Natural killer cell treated with Interleukin-12 subunit alpha and Interleukin-12 subunit beta and Interleukin-15 and Interleukin-18, amount 100 ng/mL, for 72 hours (primary cell): Measurements from ENCODE around the gene UGT1A9. TPM values are rescaled to one million over a fixed set of nuclear protein-coding genes. Genes with fewer than 3 reads are reported as not detected.
"Not testable (repeated sequence)": the region's sequence is repeated elsewhere in the genome, so short reads cannot be mapped to it uniquely, and the experiment has no call there.

Source experiments
- ATAC-seq, 2 donors: fragments of 150-1000 bp; cut with Tn5 transposase in 1 of 2; sonication (Bioruptor Pico), chemical (Tn5 transposase) in 1 of 2; 2 replicates each; pipeline ENCODE4 v1.10.0; 2021
- DNase-seq: peaks from one replicate; pipeline ENCODE4 v3.0.0; 2022; ENCODE audit warnings: low spot score
- H3K27ac Mint-ChIP-seq, 2 donors: 1 replicate in 1 of 2; 2 replicates in 1 of 2; pipeline ENCODE4 v1.8.0; 2022; ENCODE audit warnings: mixed read lengths in 2 of 2, mild to moderate bottlenecking in 1 of 2, moderate library complexity in 1 of 2
- H3K27me3 Mint-ChIP-seq, 2 donors: 1 replicate in 1 of 2; 2 replicates in 1 of 2; pipeline ENCODE4 v1.8.0; 2022; ENCODE audit warnings: mixed read lengths in 2 of 2
- H3K36me3 Mint-ChIP-seq: one replicate; pipeline ENCODE4 v1.8.0; 2022; ENCODE audit warnings: mixed read lengths
- H3K4me1 Mint-ChIP-seq, 2 donors: 1 replicate in 1 of 2; 2 replicates in 1 of 2; pipeline ENCODE4 v1.8.0; 2022; ENCODE audit warnings: low read depth in 2 of 2, mixed read lengths in 2 of 2, mild to moderate bottlenecking in 1 of 2
- H3K4me3 Mint-ChIP-seq: one replicate; pipeline ENCODE4 v1.8.0; 2022; ENCODE audit warnings: mixed read lengths
- H3K9me3 Mint-ChIP-seq: 2 replicates; pipeline ENCODE4 v1.8.0; 2022; ENCODE audit warnings: mixed read lengths
- total RNA-seq, 2 donors: library from RNA; stranded (reverse); gene quantifications; one replicate each; pipeline ENCODE4 v1.2.3, GENCODE V29; 2022

UGT1A9 gene
- total RNA-seq, 2 donors from 2014 or later, result not detected

DNA sequence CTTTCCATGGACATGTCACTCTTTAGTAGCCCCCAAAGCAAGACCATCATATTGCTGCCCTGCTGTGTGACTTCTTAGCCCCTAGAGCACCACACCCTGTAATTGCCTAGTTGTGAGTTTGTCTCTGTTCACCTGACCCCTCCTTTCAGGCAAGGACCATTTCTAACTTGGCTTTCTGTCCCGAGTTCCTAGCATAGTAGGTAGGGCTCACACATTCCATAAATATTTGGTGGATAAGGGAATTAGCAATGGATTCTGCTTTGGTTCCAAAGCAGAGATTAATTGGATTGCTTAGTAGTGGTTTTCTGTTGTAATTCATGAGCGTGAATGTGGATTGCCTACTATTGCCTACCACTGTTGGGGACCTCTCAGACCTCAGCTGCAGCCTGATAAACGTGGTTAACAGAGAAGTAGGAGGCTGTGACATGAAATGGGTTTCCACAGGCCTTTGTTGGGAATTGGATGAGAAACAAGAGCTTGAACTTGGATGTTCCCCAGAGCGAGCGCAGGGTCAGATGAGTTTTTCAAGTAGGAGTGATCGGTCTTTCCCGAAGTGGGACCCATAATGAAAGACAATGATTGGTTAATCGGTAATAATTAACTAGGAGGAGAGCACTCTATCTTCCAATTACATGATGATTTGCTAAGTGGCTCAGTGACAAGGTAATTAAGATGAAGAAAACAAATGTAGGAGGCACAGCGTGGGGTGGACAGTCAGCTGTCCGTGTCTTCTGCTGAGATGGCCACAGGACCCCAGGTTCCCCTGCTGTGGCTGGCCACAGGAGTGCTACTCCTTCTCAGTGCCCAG lies 75.0 kb downstream of the UGT1A9 start:
- H3K4me3 Mint-ChIP-seq, result no peak overlapping the region
- H3K36me3 Mint-ChIP-seq, result peaks cover 6% of the 10 kb centered on the region
- no peaks in the 10 kb centered on the region for H3K9me3 Mint-ChIP-seq
- ATAC-seq (no peak), DNase-seq (no peak)
- H3K27ac Mint-ChIP-seq, result no peak overlapping the region
- H3K4me1 Mint-ChIP-seq, result no peaks in the 10 kb centered on the region
- peaks cover 31 to 33% of the 10 kb centered on the region in 2 donors for H3K27me3 Mint-ChIP-seq

GRCh38 chr2:233747283-233747544 lies 75.5 kb downstream of the UGT1A9 start:
- Mint-ChIP-seq H3K27ac (no peak overlapping the region), H3K9me3 (no peaks in the 10 kb centered on the region), H3K4me3 (no peak overlapping the region), H3K4me1 (no peaks in the 10 kb centered on the region), H3K27me3 (peaks cover 33% of the 10 kb centered on the region in 2 donors), H3K36me3 (peaks cover 6% of the 10 kb centered on the region)
- ATAC-seq, result no peak
- DNase-seq, result no peak

DNA sequence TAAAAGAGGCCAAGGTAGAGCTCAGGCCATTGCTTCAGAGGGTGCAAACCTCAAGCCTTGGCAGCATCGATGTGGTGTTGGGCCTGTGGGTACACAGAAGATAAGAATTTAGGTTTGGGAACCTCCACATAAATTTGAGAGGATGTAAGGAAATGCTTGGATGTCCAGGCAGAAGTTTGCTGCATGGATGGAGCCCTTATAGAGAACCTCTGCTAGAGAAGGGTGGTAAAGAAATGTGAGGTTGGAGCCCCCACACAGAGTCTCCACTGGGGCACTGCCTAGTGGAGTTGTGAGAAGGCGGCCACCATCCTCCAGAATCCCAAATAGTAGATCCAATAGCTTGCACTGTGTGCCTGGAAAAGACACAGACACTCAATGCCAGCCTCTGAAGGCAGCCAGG lies 79.0 kb downstream of the UGT1A9 start:
- H3K9me3 Mint-ChIP-seq, ATAC-seq, H3K4me3 Mint-ChIP-seq, H3K4me1 Mint-ChIP-seq, H3K27ac Mint-ChIP-seq, DNase-seq, H3K36me3 Mint-ChIP-seq: not testable (repeated sequence)
- peaks cover 32 to 34% of the 10 kb centered on the region in 2 donors for H3K27me3 Mint-ChIP-seq

DNA sequence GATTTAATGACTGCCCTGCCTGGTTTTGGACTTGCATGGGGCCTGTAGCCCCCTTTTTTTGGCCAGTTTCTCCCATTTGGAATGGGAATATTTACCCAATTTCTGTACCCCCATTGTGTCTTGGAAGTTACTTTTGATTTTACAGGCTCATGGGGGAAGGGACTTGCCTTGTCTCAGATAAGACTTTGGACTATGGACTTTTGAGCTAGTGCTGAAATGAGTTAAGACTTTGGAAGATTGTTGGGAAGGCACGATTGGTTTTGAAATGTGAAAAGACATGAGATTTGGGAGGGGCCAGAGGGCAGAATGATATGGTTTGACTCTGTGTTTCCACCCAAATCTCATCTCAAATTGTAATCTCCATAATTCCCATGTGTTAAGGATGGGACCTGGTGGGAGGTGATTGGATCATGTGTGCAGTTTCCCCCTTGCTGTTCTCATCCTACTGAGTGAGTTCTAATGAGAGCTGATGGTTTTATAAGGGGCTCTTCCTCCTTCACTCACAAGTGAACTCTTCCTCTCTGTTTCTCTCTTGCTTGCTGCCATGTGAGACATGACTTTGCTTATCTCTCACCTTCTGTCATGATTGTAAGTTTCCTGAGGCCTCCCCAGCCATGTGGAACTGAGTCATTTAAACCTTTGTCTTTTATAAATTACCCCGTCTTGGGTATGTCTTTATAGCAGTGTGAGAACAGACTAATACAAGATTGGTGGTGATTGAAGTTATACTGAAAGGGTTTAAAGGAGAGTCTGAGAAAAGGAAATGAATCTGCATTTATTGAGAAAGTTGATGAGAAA lies 79.7 kb downstream of the UGT1A9 start:
- not testable (repeated sequence) for DNase-seq, H3K36me3 Mint-ChIP-seq, H3K9me3 Mint-ChIP-seq, H3K4me3 Mint-ChIP-seq, H3K27ac Mint-ChIP-seq, ATAC-seq, H3K4me1 Mint-ChIP-seq
- H3K27me3 Mint-ChIP-seq, result peaks cover 31 to 32% of the 10 kb centered on the region in 2 donors

DNA sequence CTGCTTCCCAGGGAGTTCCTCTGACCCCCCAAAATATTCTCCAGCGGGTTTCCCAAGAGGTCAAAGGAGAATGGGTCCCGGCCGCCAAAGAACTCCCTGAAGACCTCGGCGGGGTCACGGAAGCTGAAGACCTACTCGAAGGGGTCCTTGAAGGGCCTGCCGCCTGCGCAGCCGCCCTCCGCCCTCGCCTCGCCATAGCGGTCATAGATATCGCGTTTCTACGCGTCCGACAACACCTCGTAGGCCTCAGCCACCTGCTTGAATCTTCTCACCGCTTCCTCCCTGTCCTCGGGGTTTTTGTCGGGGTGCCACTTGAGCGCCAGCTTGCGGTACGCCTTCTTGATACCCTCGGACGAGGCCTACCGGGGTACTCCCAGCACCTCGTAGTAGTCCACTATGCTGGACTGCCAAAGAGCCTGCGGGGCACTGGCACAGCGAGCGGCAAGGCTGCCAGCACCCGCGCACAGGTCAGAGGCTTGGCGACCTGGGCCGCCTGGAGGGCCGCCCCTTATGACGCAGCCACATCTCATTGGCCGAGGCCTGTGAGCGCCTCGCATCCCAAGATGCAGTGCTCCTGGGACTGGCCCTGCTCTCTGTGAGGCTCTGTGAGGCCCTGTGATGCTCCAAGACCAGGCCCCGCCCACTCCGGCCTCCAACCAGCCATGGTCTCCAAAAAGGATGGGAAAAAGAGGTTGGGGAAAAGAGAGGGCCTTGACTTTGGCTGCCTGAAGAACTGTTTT lies 83.3 kb downstream of the UGT1A9 start:
- H3K27me3 Mint-ChIP-seq, result peaks cover 8 to 18% of the 10 kb centered on the region in 2 donors
- no peak overlapping the region for H3K27ac Mint-ChIP-seq
- DNase-seq (no peak), ATAC-seq (no peak)
- H3K4me3 Mint-ChIP-seq, result no peak overlapping the region
- no peaks in the 10 kb centered on the region for H3K9me3 Mint-ChIP-seq
- no peaks in the 10 kb centered on the region for H3K4me1 Mint-ChIP-seq
- H3K36me3 Mint-ChIP-seq, result peaks cover 3% of the 10 kb centered on the region

DNA sequence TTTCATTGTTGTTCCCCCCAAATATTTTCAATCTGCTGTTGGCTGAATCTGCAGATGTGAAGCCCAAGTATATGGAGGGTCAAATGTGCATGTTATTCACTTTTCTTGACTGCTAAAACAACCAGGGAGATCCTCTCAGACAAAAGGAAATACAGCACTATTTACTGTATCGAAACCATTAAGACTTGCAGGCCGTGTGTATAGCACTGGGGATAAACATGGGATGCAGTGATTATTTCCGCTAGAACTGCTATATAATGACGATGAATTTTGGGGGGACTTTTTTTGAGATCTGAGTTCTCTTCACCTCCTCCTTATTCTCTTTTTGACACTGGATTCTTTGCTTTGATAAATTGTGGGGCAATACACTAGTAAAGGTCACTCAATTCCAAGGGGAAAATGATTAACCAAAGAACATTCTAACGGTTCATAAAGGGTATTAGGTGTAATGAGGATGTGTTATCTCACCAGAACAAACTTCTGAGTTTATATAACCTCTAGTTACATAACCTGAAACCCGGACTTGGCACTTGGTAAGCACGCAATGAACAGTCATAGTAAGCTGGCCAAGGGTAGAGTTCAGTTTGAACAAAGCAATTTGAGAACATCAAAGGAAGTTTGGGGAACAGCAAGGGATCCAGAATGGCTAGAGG lies 84.9 kb downstream of the UGT1A9 start:
- ATAC-seq (no peak), DNase-seq (no peak)
- H3K4me3 Mint-ChIP-seq, result no peak overlapping the region
- H3K4me1 Mint-ChIP-seq, result no peaks in the 10 kb centered on the region
- no peaks in the 10 kb centered on the region for H3K36me3 Mint-ChIP-seq
- no peaks in the 10 kb centered on the region for H3K9me3 Mint-ChIP-seq
- H3K27me3 Mint-ChIP-seq, result peaks cover 6 to 14% of the 10 kb centered on the region in 2 donors
- no peak overlapping the region for H3K27ac Mint-ChIP-seq

GRCh38 chr2:233758141-233758540 lies 86.4 kb downstream of the UGT1A9 start:
- Mint-ChIP-seq H3K27me3 (peaks cover 6 to 9% of the 10 kb centered on the region in 2 donors), H3K36me3 (no peaks in the 10 kb centered on the region), H3K4me3 (no peak overlapping the region), H3K9me3 (no peaks in the 10 kb centered on the region), H3K27ac (no peak overlapping the region), H3K4me1 (no peaks in the 10 kb centered on the region)
- ATAC-seq (no peak), DNase-seq (no peak)

DNA sequence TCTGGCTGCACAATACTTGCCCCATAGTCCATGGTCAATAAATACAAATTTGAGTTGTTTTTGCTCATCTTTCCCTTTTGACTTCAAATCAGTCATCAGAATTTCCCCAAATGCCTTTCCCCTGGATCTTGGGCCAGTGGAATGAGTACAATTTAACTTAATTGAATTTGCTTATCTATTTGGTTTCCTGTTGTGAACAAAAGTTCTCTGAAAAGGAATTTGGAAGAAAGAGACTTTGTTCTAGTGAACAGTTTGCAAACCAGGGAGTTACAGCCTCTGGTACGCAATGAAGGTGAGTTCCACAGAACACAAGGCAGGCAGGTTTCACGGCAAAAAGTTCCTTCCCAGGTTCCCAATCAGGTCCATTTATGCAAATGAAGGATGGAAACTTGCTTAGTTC lies 87.2 kb downstream of the UGT1A9 start:
- no peak overlapping the region for H3K27ac Mint-ChIP-seq
- no peak overlapping the region for H3K4me3 Mint-ChIP-seq
- peaks cover 13 to 14% of the 10 kb centered on the region in 2 donors for H3K27me3 Mint-ChIP-seq
- DNase-seq, result no peak
- no peaks in the 10 kb centered on the region for H3K4me1 Mint-ChIP-seq
- no peak for ATAC-seq
- no peaks in the 10 kb centered on the region for H3K9me3 Mint-ChIP-seq
- no peaks in the 10 kb centered on the region for H3K36me3 Mint-ChIP-seq

GRCh38 chr2:233760043-233760442 lies 88.3 kb downstream of the UGT1A9 start, which contains the start of gene UGT1A1:
Gene UGT1A1 (plus strand): TSS chr2:233760270. CDS start chr2:233760288, 18 bp downstream.
- no peaks in the 10 kb centered on the region for H3K36me3 Mint-ChIP-seq
- ATAC-seq (no peak), DNase-seq (no peak)
- no peaks in the 10 kb centered on the region for H3K9me3 Mint-ChIP-seq
- H3K4me3 Mint-ChIP-seq, result no peak within 1 kb of the TSS
- H3K4me1 Mint-ChIP-seq, result no peaks in the 10 kb centered on the region
- H3K27ac Mint-ChIP-seq, result no peak within 1 kb of the TSS
- peaks cover 18 to 20% of the 10 kb centered on the region in 2 donors for H3K27me3 Mint-ChIP-seq

DNA sequence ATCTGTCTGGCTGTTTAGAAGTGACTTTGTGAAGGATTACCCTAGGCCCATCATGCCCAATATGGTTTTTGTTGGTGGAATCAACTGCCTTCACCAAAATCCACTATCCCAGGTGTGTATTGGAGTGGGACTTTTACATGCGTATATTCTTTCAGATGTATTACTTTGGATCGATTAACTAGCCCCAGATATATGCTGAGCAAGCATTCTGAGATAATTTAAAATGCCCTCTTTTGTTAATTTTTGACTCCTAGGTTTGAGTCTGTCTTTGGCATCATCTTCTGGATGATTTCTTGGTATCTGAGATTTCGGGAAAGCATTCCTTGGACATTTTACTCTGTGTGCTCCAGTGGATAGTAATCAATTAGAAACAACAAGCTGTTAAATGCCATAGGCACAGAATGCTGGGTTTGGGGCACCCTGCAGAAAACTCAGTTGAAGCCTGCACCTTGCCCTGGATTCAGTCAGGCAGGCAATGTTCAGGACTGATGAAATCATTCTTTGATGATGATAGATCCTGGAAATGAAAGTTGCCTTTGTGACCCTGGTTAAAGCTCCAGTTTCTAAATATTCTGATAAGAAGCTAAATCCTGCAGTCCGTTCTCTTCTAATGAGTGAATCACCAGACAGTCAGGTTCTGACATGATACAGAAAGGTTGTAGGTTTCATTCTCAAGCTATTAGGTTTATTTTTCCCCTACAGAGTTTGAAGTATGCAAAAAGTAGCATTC lies 89.5 kb downstream of the UGT1A9 start:
- H3K27me3 Mint-ChIP-seq, result peaks cover 20 to 21% of the 10 kb centered on the region in 2 donors
- ATAC-seq (no peak), DNase-seq (no peak)
- H3K36me3 Mint-ChIP-seq, result no peaks in the 10 kb centered on the region
- no peaks in the 10 kb centered on the region for H3K4me1 Mint-ChIP-seq
- H3K9me3 Mint-ChIP-seq, result no peaks in the 10 kb centered on the region
- H3K27ac Mint-ChIP-seq, result no peak overlapping the region
- H3K4me3 Mint-ChIP-seq, result no peak overlapping the region

DNA sequence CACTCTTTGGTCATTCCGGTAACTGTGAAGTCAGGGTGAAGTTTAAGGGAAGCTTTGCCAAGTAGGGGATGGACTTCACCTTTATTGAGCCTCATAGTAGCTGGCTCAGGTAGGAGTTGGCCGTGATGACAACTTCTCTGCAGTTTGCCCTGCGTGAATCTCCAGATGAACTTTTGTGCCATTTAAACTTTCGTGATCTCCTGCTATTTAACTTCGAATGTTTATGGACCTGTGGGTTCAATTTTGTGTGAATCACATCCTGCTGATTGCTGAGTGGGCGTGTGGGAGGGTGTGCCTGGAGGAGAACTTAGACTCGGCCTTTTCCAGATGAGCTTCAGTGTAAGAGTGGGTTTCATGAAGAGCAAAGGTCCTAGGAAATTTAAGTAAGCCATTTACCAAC lies 92.6 kb downstream of the UGT1A9 start:
- peaks cover 21 to 38% of the 10 kb centered on the region in 2 donors for H3K27me3 Mint-ChIP-seq
- H3K36me3 Mint-ChIP-seq, result no peaks in the 10 kb centered on the region
- H3K9me3 Mint-ChIP-seq, result no peaks in the 10 kb centered on the region
- ATAC-seq (no peak), DNase-seq (no peak)
- no peak overlapping the region for H3K4me3 Mint-ChIP-seq
- H3K27ac Mint-ChIP-seq, result no peak overlapping the region
- H3K4me1 Mint-ChIP-seq, result no peaks in the 10 kb centered on the region

DNA sequence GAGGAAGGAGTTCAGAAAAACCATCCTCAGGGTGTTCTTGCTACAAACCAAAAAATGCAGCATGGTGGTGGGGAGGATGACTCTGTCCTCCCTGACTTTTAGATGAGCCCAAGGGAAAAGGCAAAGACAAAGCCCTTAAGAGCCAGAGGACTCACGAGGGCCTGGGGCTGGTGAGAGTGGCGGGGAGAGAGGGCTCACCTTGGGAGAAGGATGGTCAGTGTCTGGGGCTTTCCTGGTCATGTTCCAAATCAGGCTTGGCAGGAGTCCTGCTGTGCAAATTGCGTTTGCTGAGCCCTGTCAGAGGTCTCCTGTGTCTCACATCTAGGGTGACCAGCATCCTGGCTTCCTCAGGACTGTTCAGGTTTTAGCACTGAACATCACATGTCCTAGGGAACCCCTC lies 93.1 kb downstream of the UGT1A9 start:
- ATAC-seq, result no peak
- no peaks in the 10 kb centered on the region for H3K4me1 Mint-ChIP-seq

DNA sequence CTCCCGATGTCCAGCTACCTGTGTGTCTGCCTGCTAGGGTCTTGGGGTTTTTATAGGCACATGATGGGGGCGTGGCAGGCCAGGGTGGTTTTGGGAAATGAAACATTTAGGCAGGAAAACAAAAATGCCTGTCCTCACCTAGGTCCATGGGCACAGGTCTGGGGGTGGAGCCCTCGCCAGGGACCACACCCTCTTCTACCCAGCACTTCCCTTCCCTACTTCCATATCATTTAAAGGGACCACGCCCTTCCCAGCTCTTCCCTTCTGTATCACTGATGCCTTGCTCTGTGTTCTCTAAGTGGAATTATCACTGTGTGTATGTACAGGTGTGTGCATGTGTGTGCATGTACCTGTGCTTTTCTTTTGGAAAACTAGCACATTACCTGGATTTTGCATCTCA lies 94.7 kb downstream of the UGT1A9 start:
- no peak for ATAC-seq
- no peaks in the 10 kb centered on the region for H3K4me1 Mint-ChIP-seq
- no peaks in the 10 kb centered on the region for H3K36me3 Mint-ChIP-seq
- H3K27me3 Mint-ChIP-seq, result peaks cover 23 to 48% of the 10 kb centered on the region in 2 donors
- H3K9me3 Mint-ChIP-seq, result no peaks in the 10 kb centered on the region
- H3K27ac Mint-ChIP-seq, result no peak overlapping the region
- H3K4me3 Mint-ChIP-seq, result no peak overlapping the region
- DNase-seq, result no peak

More for the DNA sequence above, 93.1 kb downstream of the UGT1A9 start:
- Mint-ChIP-seq H3K9me3 (no peaks in the 10 kb centered on the region), H3K36me3 (no peaks in the 10 kb centered on the region), H3K4me3 (no peak overlapping the region), H3K27me3 (peaks cover 23 to 42% of the 10 kb centered on the region in 2 donors), H3K27ac (no peak overlapping the region)
- DNase-seq, result no peak
